ENCODE results near the gene MYO5C.

Gene MYO5C

DNA sequence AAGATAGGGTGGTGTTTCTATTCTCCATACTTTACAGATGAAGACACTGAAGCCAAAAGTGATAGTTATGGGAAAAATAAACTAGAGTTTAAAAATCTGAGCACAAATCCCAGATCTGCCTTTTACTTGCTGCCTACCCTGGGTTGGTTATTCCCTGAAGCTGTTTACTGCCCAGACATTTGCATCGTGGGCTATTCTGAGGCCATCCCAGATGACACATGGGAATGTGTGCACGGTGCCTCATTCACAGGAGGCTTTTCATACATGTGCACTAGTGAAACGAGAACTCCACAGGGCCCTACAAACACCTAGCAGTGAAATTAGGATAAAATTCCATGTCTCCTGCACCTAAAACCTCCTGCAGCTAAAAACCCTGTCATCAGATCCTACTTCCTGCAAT, 17.5 kb downstream of the MYO5C start:
- no peak for DNase-seq

DNA sequence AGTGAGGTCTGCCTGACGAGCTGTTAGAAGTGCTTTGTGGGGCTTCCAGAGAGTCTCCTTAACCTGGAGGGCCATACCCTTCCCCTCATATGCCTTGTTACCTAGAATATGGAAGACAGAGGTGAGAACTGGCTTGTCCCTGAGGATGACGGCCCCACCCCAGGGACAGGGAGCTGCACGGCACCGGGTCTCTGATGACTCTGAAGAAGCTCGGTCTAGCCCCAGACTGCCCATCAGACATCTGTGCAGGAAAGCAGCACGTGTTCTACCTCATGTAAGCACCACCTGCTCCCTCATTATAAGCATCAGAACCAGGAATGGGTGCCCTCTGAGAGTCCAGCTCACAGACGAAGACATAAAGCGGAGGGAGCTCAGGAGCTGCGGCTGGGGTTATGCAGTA, 18.0 kb downstream of the MYO5C start:
- no peak for DNase-seq

DNA sequence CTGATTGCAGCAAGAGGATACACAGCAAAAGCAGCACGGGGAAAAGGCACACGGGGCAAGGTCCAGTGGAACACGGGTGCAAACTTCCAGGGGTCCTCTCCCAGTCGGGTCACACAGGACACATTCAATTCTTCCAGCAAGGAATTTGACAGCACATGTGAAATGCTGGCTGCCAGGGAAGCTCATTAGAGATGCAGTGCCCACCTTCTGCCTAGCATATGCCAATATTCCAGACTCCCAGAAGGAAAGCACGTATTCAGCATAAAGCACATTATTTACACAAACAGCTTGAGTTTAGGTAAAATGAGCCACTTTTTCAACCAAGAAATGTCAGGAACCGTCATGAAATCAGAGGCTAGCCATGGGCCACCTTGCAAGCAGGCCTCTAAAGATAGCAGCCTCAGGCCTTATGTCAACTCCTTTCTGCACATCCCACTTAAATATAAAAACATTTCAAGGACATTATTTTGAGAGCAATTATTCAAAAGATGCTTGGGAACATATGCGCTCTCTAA, 19.3 kb downstream of the MYO5C start:
- DNase-seq, result no peak

DNA sequence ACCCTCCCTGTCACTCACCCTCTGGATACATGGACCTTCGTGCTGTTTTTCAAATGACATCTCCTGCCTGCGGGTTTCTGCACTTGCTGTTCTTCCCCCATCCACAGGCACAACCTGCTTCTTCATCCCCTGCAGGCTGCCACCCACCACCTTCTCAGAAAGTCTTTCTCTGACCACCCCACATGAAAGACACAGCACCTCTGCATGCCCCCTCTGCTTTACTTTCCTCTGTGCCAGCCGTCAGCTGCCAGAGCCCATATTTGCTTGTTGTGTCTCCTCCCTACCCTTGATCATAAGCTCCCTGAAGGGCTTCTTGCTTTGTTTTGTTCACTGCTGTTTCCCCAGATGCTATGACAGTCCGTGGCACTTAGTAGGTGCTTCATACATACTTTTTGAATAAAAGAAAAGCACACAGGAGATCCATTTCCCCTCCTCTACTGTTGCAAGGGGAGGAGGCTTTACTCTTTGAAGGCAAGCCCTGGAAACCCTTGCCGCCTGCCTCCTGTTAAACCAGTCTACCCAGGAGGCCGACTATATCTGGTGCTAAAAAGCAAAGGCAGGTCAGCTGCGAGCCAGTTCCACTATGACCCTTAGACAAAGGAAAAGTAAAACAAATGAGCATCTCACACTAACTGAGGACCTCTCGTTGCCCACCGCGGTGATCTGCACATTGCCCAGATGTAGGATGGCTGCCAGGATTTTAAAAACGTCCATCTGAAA, 31.9 kb downstream of the MYO5C start:
- no peak for DNase-seq

DNA sequence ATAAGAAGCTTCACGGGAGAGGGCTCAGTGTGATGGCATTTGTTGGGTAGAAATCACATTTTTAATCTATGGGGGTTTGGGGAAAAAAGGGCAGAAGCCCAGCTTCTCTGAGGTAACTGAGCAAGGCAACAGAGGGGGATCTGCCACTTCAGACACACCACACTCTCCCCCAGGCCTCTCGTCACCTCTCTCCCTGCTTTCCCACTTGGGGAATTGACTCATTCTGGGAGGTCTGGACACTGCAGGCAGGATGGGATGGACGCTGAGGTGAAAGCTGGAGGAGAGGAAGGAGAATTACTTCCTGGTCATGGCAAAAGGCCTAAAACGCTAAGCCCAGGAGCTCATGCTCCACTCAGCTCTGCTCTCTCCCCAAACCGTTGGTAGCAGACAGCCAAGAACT, 33.2 kb downstream of the MYO5C start:
- no peak for DNase-seq

DNA sequence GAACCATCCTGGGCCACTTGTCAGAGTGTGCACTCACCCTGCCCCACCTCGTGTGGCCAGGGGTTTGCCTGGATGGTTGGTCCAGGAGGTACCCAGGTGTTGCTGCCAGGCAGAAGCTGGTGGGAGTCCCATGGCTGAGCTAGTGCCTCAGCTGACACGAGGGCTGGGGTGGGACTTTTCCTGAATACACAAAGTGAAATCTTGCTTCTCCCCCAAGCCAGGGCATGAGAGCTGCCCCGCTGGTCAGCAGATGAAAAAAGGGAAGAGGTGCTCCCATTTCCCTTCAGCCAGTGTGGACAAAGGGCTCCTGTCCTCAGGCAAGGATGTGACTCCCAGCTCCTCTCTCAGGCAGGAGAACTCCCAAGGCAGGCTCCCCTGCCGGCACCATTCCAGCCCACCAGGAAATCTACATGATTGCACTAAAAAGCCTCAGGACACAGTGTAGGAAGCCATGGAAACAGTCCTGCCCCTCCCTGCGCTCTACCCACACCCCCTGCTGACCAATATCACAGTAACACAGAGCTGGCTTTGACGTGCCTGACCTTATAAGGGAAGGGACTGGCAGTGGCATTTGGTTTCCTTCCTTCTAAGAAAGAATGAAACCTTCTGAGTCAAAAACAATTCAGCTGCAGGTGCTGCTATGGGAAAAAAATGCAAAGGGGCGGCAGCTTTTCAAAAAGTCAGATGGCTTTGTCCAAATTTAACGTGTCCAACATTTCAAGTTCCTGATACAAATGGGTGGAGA, 33.9 kb downstream of the MYO5C start:
- DNase-seq, result peak; percentile 12 to 34 (median 30)

DNA sequence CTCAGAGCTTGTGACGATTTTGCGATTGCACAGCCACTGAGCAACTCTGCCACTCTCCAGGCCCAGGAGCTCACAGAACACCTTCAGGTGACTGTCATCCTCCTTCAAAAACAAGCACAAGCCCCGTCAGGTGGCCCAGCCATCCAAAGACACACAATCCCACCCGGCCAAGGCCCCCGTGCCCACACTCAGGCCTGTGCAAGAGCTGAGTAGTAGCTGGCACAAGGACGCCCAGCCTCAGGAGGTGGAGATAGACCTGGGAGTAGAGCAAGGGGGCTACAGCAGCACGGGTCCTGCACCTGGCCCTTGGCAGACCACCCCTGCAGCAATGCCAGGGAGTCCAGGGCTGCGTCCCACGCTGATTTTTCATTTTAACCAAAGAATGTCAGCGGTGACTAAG, 34.6 kb downstream of the MYO5C start:
- no peak for DNase-seq

DNA sequence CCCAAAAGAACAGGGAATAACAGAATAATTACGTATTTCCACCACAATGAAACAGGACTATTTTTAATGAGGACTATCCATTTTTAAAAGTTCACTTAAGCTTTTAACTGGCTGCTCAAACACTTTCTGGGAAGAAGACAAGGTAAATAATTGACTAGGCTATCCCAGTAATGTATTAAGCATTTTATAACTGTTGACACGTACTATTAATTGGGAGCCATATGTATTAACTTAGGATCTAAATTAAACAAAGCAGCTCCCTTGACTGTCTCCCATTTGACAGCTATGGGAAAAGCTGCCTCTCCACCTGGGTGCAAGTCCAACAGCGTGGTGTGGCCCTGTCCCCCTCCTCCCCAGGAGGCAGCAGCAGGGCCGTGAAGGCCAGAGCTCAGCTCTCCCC, 36.1 kb downstream of the MYO5C start:
- DNase-seq, result no peak

DNA sequence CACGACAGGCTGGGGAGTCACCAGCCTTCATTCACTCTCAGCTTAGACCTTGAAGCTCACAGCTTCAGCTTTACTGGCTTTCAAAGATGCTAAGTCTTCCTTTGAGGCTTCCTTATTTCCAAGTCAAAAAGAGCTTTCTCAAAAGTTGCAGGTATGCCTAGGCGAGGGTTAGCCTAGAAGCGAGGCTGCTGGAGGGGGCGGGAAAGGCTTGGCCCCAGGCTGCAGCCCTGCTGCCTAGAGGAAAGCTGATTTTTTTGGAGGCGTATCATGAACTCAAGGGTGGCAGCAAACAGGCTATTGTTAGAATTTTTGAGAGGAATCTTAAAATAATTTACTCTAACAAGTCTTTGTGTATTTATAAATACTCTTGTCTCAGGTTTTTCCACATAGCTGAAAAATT, 37.1 kb downstream of the MYO5C start:
- DNase-seq, result no peak

DNA sequence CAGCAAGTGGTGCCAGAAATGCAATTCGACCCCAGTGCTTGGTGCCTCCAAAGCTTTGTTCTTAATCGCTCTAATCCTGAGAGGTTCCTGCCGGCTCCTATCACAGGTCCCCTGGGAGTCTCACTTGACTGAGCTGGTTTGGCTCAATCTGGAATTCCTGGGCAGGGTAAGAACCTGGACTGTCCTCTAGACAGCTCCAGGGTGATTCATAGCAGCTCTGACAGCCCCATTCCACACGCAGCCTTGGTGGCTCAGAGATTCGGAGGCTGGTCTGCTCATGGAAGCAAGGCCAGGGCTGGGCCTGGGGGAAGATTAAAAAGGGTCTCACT, 37.9 kb downstream of the MYO5C start:
- no peak for DNase-seq

DNA sequence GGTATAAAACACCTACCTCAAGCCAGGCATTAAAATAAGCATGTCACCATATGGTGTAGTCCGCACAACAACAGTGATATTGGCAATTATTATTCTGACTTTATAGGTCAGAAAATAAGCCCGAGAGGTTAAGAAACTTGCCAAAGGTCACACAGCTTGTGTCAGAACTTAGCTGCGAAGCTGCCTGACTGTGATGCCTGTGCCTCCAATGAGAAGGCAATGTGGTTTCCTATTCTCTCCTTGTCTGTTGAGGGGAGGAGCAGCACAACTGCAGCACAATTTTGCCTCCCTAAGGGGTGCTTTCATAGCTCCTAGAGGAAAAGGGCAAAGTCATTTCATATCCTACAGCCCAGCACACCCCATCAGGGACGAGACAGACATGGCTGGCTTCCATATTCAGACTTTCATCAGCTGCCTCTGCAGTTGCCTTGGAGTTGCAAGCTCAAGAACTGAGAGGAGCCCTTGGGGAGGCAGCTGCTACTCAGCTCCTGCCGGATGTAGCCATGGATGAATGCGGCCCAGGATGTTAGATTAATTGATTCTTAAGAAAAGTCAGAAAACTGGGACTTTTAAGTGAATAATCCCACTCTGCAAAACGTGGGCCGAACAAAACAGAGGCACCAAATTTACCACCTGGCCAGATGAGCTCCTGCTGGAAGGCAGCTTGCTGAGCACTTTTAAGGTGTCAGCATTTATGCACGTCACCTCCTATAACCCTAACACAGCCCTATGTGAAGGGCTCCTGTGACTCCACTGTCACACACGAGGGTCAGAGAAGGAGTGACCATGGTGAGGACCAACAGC, 38.5 kb downstream of the MYO5C start:
- no peak for DNase-seq

DNA sequence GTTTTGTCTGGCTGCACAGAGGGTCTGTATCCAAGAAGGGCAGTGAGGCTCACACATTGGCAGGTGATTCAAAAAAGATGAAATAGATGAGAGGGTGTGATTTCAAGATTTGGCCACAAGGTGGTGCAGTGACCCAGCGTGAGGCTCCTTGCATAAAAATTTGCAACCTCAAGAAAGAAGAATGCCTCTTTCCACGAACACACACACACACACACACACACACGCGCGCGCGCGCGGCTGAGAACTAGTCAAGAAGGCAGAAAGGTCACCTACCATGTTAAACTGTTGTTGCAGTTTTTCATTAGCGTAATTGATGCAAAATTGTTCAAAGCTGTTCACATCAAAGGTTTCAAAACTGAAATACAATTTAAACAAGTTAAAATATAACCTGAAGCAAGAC, 39.2 kb downstream of the MYO5C start:
- DNase-seq, result peak; percentile 41 to 61 (median 52)

DNA sequence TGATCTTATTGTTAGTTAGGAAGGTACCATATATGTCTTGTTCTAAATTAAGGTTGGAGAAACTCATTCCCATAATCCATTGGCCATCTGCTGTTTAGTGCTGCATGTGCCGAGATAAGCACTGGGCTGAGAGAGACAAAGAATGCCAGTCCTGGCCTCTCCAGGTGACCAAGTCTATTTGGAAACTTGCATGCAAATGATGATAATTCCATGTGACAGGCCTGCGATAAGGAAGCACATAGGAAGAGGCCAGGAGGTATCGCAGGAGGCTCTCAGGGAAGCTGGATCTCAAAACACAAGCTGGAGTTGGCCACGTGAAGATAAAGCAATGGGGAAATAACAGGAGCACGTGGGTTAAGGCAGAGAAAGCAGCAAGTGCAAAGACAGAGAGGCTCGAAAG, 39.7 kb downstream of the MYO5C start:
- DNase-seq, result no peak

DNA sequence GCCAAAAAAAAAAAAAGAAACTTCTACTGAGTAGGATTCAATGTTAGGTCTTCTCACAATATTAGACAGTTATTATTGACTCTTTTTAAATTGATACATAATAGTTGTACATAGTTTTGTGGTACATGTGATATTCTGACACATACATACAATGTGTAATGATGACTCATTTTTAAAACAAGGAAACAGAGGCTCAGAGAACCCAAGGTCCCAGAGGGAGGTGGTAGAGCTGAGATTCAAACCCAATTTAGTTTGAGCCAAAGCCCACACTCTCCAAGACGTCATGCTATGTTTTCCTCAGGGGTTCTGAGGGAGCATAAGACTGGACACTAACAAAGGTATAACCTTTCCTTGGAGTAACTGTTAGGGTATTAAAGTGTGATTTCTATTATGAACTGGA, 40.6 kb downstream of the MYO5C start:
- no peak for DNase-seq

DNA sequence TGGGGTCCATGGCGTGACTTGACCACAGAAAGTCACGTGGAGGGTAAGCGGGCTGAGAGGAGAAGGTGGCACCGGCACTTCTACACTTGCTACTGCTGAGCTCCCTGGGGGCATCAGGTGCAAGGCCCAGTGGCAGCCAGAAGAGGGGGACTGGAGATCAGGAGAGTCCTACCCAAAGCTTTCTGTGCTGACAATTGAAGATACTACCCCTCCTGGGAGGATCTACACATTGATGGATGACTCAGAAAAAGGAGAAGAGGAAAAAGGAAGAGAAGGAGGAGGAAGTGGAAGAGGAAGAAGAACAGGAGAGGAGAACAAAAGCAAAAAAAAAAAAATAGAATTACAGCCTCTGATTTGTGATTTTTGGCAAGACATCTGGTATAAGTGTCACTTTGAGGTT, 41.2 kb downstream of the MYO5C start:
- no peak for DNase-seq

DNA sequence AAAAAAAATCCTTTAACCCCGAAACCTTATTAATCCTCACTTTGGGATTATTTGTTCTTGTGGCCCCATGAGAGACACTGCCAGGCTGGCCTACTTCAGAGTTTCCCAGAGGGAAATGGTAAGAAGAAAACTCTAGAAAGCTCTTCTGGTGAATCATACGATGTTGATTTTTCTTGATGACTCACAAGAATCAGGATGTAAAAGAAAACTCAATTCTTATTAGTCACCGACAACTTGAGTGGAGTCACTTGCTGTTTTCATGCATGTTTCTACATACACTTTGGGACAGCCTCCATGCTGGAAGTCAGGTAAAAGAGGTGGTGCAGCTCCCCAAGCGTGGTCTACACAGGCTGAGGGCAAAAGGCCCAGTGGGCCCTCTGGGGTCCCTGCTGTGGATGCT, 42.8 kb downstream of the MYO5C start:
- no peak for DNase-seq

DNA sequence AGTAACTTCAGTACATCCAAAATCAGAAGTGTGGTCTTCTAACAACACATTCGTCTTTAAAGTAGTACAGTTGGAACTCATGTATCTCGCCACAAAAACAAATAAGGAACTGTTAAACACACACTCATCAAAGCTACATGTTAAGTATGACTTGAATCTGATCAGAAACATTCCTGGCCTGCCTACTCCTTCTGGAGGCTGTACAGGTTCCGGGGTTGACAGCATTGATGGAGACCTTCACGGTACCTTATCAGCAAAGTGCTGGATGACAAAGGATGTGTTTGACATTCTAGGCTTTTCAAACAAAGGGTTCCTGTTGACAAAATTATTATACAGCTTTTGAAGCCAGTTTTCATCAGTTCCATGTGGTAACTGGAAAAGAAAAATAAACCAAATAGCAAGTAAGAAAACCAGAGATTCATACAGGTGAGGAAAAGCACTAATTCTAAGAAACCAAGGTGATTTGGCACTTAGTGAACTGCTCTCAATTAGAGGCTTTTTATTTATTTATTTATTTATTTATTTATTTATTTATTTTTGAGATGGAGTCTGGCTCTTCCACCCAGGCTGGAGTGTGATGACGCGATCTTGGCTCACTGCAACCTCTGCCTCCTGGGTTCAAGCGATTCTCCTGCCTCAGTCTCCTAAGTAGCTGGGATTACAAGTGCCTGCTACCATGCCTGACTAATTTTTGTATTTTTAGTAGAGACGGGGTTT, 44.3 kb downstream of the MYO5C start:
- DNase-seq, result no peak

DNA sequence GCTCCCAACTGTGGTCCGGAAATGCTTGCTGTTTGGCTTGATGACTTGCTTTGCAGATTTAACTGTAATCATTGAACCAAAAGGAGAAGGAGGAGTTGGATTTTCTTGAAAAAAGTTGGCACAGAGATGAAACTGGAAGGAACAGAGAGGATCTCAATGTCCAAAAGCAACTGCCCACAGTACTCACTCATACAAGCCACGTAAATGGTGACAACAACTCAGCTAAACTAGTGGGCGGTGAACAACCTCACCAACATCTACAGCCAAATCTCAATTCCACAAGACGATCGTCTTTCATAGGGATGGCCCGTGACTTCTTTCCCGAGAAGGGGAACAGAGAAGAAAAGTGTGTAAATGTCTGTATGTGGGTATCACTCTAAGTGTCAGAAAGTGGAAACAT, 48.1 kb downstream of the MYO5C start:
- no peak for DNase-seq

DNA sequence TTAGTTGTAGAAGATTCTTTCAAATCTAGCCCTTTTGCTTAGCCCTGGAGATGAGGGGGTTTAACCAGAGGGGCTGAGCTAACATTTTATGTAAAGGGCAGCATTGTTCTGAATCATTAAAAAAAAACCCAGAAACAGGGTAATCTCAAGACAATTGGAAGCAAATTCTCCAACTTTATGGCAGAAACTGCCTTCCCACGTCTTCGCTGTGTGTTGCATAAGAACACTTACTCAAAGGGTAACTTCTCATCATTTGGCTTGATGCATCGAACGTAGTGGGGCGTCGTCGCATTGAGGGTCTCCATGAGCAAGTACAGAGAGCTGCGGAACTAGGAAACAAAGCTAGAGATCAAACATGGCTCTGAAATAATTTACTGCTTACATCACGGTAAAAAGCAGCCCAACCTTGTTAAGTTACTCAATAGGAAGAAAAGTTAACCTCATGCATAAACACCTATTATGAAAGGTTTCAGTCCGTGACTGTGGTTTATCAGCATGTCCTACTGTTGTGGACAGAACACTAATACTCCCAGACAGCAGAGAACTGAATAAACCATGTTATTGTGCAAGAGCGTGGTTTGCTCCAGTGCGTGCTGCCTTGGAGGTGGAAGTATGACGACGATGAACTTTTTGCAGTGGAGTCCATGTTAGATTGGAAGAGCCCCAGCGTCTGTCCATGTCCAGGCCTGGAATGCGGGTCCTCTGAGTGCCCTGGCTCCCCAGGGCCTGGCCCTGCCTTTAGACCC, 48.7 kb downstream of the MYO5C start:
- no peak for DNase-seq

DNA sequence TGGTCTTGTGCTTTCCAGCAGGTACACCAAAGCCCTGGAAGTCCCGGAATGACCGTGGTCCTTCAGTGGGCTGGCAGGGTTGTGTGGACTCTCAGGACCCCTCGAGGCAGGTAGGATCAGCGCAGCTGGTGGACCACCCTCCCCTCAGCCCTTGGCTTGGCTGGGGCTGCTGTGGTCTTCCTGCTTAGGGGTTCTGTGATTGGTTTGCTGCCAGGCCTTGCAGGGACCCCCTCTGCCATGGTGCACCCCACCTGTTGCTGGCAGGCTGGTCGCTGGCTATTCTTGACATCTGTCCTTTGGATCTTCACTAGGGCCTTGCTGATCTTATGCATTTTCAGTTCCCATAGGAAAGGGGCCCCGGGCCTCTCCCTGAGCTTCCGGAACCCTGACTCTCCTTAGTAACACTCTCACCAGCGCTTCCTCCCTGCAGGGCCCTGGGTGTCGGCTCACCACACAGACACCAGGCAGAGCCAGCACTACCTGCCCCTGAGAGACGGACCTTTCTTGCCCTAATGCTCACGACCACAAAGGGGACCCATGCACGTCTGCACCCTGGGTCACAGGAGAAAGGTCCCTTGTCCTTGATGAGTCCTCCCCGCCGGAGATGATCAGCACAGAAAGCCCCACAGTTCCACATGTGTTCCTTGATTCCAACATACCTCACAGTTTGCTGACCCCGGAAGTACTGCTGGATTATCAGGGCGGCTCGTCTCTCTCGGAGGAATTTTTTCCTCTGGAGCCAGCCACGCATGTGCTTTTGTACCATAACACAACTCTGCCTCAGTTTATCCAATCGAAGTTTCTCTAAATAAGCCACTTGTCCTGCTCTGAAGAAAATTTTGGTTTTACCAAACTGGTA, 51.7 kb downstream of the MYO5C start:
- no peak for DNase-seq

DNA sequence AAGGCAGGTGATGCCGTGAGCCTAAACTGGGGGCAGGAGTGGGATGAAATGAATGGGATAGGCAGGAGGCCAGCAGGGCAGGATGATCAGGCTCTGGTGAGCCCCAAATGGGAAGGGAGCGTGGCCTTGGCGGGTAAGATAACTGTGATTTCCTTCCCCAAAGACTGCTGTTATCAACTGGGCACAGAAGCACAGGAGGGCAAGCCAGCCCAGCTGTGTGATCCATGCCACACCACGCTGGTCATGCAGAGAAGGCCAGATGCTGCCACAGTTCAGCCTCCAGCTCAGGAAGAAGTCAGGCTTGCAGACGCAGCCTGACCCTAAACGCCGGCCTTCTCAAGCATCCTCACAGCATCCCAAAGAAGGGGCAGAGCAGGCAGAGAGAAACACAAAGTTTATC, 52.3 kb downstream of the MYO5C start:
- no peak for DNase-seq

All from activated CD4-positive, CD25-positive, alpha-beta regulatory T cell (primary cell).